Suppressor macrophage treated with lipopolysaccharide for 1 hour (primary cell): Measurements from ENCODE around the gene NELFA.
"Not testable (repeated sequence)": the region's sequence is repeated elsewhere in the genome, so short reads cannot be mapped to it uniquely, and the experiment has no call there.

Experiments
- DNase-seq, 3 donors: peaks; one replicate each; pipeline ENCODE4 v3.0.0-alpha.2; 2020 to 2022

The NELFA gene

GRCh38 chr4:1993718-1994516 is 14.9 kb downstream of the NELFA start:
- DNase-seq = not testable (repeated sequence)

GRCh38 chr4:1993169-1993516 is 15.6 kb downstream of the NELFA start:
- DNase-seq = no peak

GRCh38 chr4:1992468-1993168 is 16.2 kb downstream of the NELFA start:
- DNase-seq = no peak

- no peak for DNase-seq
These were observed 17.0 kb downstream of the NELFA start for GRCh38 chr4:1991596-1992434.

- DNase-seq = no peak
These were observed 17.7 kb downstream of the NELFA start for GRCh38 chr4:1991087-1991486.

- no peak for DNase-seq
These were observed 18.1 kb downstream of the NELFA start for GRCh38 chr4:1990676-1991075.

GRCh38 chr4:1990348-1990645 is 18.5 kb downstream of the NELFA start:
- DNase-seq = no peak

GRCh38 chr4:1989533-1990347 is 19.0 kb downstream of the NELFA start:
- DNase-seq = no peak

- no peak for DNase-seq
These were observed 20.4 kb downstream of the NELFA start for GRCh38 chr4:1988327-1988724.

- no peak for DNase-seq
These were observed 20.9 kb downstream of the NELFA start for GRCh38 chr4:1987721-1988326.

- DNase-seq = no peak
These were observed 21.5 kb downstream of the NELFA start for GRCh38 chr4:1987296-1987695.

GRCh38 chr4:1986578-1987210 is 22.1 kb downstream of the NELFA start:
- no peak for DNase-seq

- DNase-seq = no peak
These were observed 22.8 kb downstream of the NELFA start for GRCh38 chr4:1985780-1986577.

- DNase-seq = no peak
These were observed 23.5 kb downstream of the NELFA start for GRCh38 chr4:1985294-1985693.

GRCh38 chr4:1984406-1985191 is 24.2 kb downstream of the NELFA start:
- DNase-seq = no peak

GRCh38 chr4:1983846-1984405 is 24.8 kb downstream of the NELFA start:
- DNase-seq = no peak

GRCh38 chr4:1983053-1983845 is 25.5 kb downstream of the NELFA start:
- DNase-seq = no peak

- no peak for DNase-seq
These were observed 26.4 kb downstream of the NELFA start for GRCh38 chr4:1982124-1983052.
